Caco-2 (cell line): ENCODE measurements around the gene TENM4. TPM values are rescaled to one million over a fixed set of nuclear protein-coding genes. Genes with fewer than 3 reads are reported as not detected.

Source experiments
- BruUV-seq: library from RNA; stranded (reverse); fragments of 400-500 nt; replicated peaks from 2 replicates; lab custom pipeline; 2021; lab: Mats Ljungman, UMichigan
- CTCF ChIA-PET: fragments of 300-600 bp; sonication (Branson Sonifier 250); formaldehyde crosslinking; loops from one replicate; lab custom pipeline; 2022; ENCODE audit warnings: antibody characterized with exemption; lab: Charles Lee
- POLR2A ChIA-PET: fragments of 300-600 bp; sonication (Branson Sonifier 250); formaldehyde crosslinking; loops from one replicate; lab custom pipeline; 2022; ENCODE audit warnings: antibody characterized with exemption; lab: Charles Lee
- DNase-seq, 2 experiments: peaks; one replicate each; pipeline versions ENCODE4 v3.0.0 to v3.0.0-alpha.2; 2020 to 2022
- H3K27me3 ChIP-seq: replicated peaks from 2 replicates; pipeline ENCODE4 v1.6.0; 2011; ENCODE audit warnings: low read length; ENCODE audit not compliant: control insufficient read depth, insufficient read depth
- H3K36me3 ChIP-seq: 2 replicates; pipeline ENCODE4 v1.5.1; 2011; ENCODE audit warnings: low read length; ENCODE audit not compliant: control insufficient read depth, insufficient read depth
- H3K4me1 ChIP-seq: fragments of 250-450 bp; sonication (Bioruptor Pico); 2 replicates; pipeline ENCODE4 v1.5.1; 2020; ENCODE audit warnings: mild to moderate bottlenecking
- H3K4me3 ChIP-seq: 2 replicates; pipeline ENCODE4 v1.5.1; 2011; ENCODE audit warnings: low read depth, mild to moderate bottlenecking, control low read depth, low read length
- H3K9me3 ChIP-seq: fragments of 250-450 bp; sonication (Bioruptor Pico); 2 replicates; pipeline ENCODE4 v1.5.1; 2020; ENCODE audit warnings: mild to moderate bottlenecking, moderate library complexity
- H3K27ac Mint-ChIP-seq: one replicate; pipeline ENCODE4 v1.8.0; 2022; ENCODE audit warnings: mixed read lengths; ENCODE audit not compliant: unreplicated experiment
- H3K27me3 Mint-ChIP-seq: one replicate; pipeline ENCODE4 v1.8.0; 2022; ENCODE audit warnings: mixed read lengths; ENCODE audit not compliant: insufficient read depth, unreplicated experiment
- H3K36me3 Mint-ChIP-seq: one replicate; pipeline ENCODE4 v1.8.0; 2022; ENCODE audit warnings: mild to moderate bottlenecking, mixed read lengths; ENCODE audit not compliant: insufficient read depth, unreplicated experiment
- H3K4me1 Mint-ChIP-seq: one replicate; pipeline ENCODE4 v1.8.0; 2022; ENCODE audit warnings: low read depth, mixed read lengths; ENCODE audit not compliant: unreplicated experiment
- H3K4me3 Mint-ChIP-seq: one replicate; pipeline ENCODE4 v1.8.0; 2022; ENCODE audit warnings: mild to moderate bottlenecking, moderate library complexity, mixed read lengths; ENCODE audit not compliant: unreplicated experiment
- H3K9me3 Mint-ChIP-seq: one replicate; pipeline ENCODE4 v1.8.0; 2022; ENCODE audit warnings: mixed read lengths; ENCODE audit not compliant: unreplicated experiment
- intact Hi-C: fragments of 100-400 bp; cut with micrococcal nuclease; formaldehyde crosslinking; loops from one replicate; pipeline ENCODE4 v1.10.0; 2022; ENCODE audit not compliant: unreplicated experiment
- total RNA-seq: library from RNA; stranded (reverse); gene quantifications from 2 replicates; pipeline ENCODE4 v1.2.3, GENCODE V29; 2022
- TF ChIP-seq, protein P1 (sequence below), 2 experiments: fragments of 200-600 bp in 1 of 2; IDR thresholded peaks; 1 replicate in 1 of 2; 2 replicates in 1 of 2; pipeline versions ENCODE4 v1.5.1 to v1.8.0; 2011 to 2022; ENCODE audit warnings: antibody characterized with exemption in 1 of 2, control low read depth in 1 of 2, inconsistent platforms in 1 of 2, low read depth in 1 of 2, low read length in 1 of 2, mild to moderate bottlenecking in 1 of 2, moderate library complexity in 1 of 2; ENCODE audit not compliant: insufficient read depth in 1 of 2, severe bottlenecking in 1 of 2, unreplicated experiment in 1 of 2

TENM4 gene
- total RNA-seq, 1 experiment from 2014 or later: 1.1 TPM

DNA sequence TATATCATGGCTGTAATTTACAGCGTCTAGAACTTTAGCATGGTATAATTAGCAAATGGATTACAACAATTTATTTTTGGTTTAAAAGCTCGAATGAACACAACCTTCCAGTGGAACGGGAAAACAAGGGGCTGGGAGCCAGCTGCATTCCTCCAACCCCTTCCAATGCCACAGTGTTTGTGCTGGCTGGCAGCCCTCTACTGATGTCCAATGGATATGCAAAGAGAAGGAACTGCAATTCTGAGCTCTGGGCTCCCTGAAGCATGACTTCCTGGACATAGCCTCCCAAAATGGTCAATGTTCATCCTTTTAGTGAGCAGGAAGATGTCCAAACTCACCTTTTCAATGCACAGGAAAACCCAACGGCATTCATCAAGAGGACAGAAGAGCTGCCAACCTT lies 288.3 kb downstream of the TENM4 start:
- Mint-ChIP-seq H3K36me3 (no peaks in the 10 kb centered on the region), H3K27me3 (peaks cover 5% of the 10 kb centered on the region), H3K9me3 (no peaks in the 10 kb centered on the region), H3K27ac (no peak overlapping the region), H3K4me3 (no peak overlapping the region), H3K4me1 (no peaks in the 10 kb centered on the region)
- no TSS peak for BruUV-seq
- CTCF ChIA-PET: interaction anchor here (1.0 kb wide), 1 partner anchor 507 kb away, joined by 4 read pairs; no protein-coding TSS in a partner anchor
- TF ChIP-seq, protein P1, sequence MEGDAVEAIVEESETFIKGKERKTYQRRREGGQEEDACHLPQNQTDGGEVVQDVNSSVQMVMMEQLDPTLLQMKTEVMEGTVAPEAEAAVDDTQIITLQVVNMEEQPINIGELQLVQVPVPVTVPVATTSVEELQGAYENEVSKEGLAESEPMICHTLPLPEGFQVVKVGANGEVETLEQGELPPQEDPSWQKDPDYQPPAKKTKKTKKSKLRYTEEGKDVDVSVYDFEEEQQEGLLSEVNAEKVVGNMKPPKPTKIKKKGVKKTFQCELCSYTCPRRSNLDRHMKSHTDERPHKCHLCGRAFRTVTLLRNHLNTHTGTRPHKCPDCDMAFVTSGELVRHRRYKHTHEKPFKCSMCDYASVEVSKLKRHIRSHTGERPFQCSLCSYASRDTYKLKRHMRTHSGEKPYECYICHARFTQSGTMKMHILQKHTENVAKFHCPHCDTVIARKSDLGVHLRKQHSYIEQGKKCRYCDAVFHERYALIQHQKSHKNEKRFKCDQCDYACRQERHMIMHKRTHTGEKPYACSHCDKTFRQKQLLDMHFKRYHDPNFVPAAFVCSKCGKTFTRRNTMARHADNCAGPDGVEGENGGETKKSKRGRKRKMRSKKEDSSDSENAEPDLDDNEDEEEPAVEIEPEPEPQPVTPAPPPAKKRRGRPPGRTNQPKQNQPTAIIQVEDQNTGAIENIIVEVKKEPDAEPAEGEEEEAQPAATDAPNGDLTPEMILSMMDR (IDR thresholded peaks at IDR 0.05; ENCODE audit: insufficient read depth in 1 of 2, low read depth in 1 of 2, low read length in 1 of 2, severe bottlenecking in 1 of 2, unreplicated experiment in 1 of 2): no peak
- POLR2A ChIA-PET: no interaction called here
- no peaks in the 10 kb centered on the region for H3K4me1 ChIP-seq
- H3K4me3 ChIP-seq: no peak overlapping the region
- peaks cover 3% of the 10 kb centered on the region; the same call in 1 of the 2 replicates for H3K27me3 ChIP-seq
- no peak for DNase-seq
- H3K36me3 ChIP-seq: no peaks in the 10 kb centered on the region
- no peaks in the 10 kb centered on the region for H3K9me3 ChIP-seq
- intact Hi-C loops: no loop called here

DNA sequence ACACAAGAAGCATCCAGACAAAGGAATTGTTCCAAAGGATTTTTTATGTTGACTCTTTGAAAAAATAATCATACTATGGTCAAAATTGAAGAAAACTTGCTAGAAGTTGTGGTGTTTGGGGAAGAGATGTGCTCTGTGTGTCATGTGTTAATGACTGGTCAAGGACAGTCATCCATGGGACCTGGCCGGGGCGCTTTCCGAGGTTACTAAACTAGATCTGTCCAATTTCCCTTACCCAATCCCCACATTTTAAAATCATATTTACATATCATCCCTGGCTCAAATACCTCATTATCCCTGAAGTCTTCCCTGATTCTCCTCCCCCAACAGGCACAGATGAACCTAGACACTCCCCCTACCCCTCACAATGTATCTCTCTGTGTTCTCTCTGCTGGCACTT lies 289.4 kb downstream of the TENM4 start:
- H3K4me1 ChIP-seq: no peaks in the 10 kb centered on the region
- BruUV-seq: no TSS peak
- CTCF ChIA-PET: no interaction called here
- Mint-ChIP-seq H3K36me3 (no peaks in the 10 kb centered on the region), H3K27me3 (no peaks in the 10 kb centered on the region), H3K27ac (no peak overlapping the region), H3K4me1 (no peaks in the 10 kb centered on the region), H3K9me3 (no peaks in the 10 kb centered on the region), H3K4me3 (no peak overlapping the region)
- H3K4me3 ChIP-seq: no peak overlapping the region
- TF ChIP-seq, protein P1 (IDR thresholded peaks at IDR 0.05; ENCODE audit: insufficient read depth in 1 of 2, low read depth in 1 of 2, low read length in 1 of 2, severe bottlenecking in 1 of 2, unreplicated experiment in 1 of 2): no peak
- DNase-seq: no peak
- intact Hi-C loops: no loop called here
- H3K27me3 ChIP-seq: peaks cover 2% of the 10 kb centered on the region; the same call in 1 of the 2 replicates
- POLR2A ChIA-PET: no interaction called here
- no peaks in the 10 kb centered on the region for H3K9me3 ChIP-seq
- H3K36me3 ChIP-seq: no peaks in the 10 kb centered on the region

DNA sequence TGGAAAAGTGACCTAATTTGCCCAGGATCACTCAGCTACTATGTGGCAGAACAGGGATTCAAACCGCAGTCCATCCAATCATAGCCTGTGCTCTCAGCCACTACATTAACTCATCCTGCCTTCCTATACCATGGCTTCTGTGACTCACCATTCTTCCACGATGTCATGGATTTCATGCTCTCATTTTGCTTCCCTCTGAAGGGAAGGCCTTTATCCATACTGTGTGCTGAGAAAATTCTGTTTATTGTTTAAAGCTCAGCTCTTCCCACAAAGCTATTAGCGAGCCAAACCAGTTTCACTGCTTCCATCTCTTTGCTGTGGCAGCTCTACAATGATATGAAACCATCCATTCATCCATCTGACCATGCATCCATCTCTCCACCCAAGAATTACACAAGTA lies 289.9 kb downstream of the TENM4 start:
- peaks cover 2% of the 10 kb centered on the region; the same call in 1 of the 2 replicates for H3K27me3 ChIP-seq
- H3K27me3 Mint-ChIP-seq: no peaks in the 10 kb centered on the region
- CTCF ChIA-PET: no interaction called here
- no peaks in the 10 kb centered on the region for H3K4me1 Mint-ChIP-seq
- H3K9me3 Mint-ChIP-seq: no peaks in the 10 kb centered on the region
- intact Hi-C loops: no loop called here
- no peak overlapping the region for H3K4me3 ChIP-seq
- no peaks in the 10 kb centered on the region for H3K36me3 Mint-ChIP-seq
- H3K4me1 ChIP-seq: no peaks in the 10 kb centered on the region
- DNase-seq: no peak
- POLR2A ChIA-PET: no interaction called here
- no peak overlapping the region for H3K4me3 Mint-ChIP-seq
- no peaks in the 10 kb centered on the region for H3K9me3 ChIP-seq
- H3K36me3 ChIP-seq: no peaks in the 10 kb centered on the region
- no peak overlapping the region for H3K27ac Mint-ChIP-seq
- TF ChIP-seq, protein P1 (IDR thresholded peaks at IDR 0.05; ENCODE audit: insufficient read depth in 1 of 2, low read depth in 1 of 2, low read length in 1 of 2, severe bottlenecking in 1 of 2, unreplicated experiment in 1 of 2): no peak
- BruUV-seq: no TSS peak
